CD4-positive, alpha-beta T cell treated with Interleukin-2 at 100 ng/mL for 4 hours (primary cell): ENCODE results near the gene GNG12.
"Not testable (repeated sequence)": the region's sequence is repeated elsewhere in the genome, so short reads cannot be mapped to it uniquely, and the experiment has no call there.

Experiments used
- DNase-seq: peaks from one replicate; pipeline ENCODE4 v3.0.0-alpha.2; 2020; ENCODE audit warnings: low spot score

Gene GNG12

GRCh38 chr1:67682659-67683197 lies 150.5 kb downstream of the GNG12 start:
- no peak for DNase-seq

GRCh38 chr1:67680486-67680885 lies 152.8 kb downstream of the GNG12 start:
- DNase-seq = no peak

- no peak for DNase-seq
Observed at GRCh38 chr1:67679691-67680090, 153.6 kb downstream of the GNG12 start.

- DNase-seq = no peak
Observed at GRCh38 chr1:67677930-67678329, 155.3 kb downstream of the GNG12 start.

- no peak for DNase-seq
Observed at GRCh38 chr1:67677408-67677807, 155.9 kb downstream of the GNG12 start.

GRCh38 chr1:67676946-67677345 lies 156.3 kb downstream of the GNG12 start:
- DNase-seq = no peak

- no peak for DNase-seq
Observed at GRCh38 chr1:67676287-67676686, 157.0 kb downstream of the GNG12 start.

- no peak for DNase-seq
Observed at GRCh38 chr1:67675800-67676199, 157.5 kb downstream of the GNG12 start.

GRCh38 chr1:67674260-67675011 lies 158.8 kb downstream of the GNG12 start:
- peak; percentile 50 for DNase-seq

GRCh38 chr1:67673468-67674201 lies 159.6 kb downstream of the GNG12 start:
- no peak for DNase-seq

GRCh38 chr1:67672260-67672803 lies 160.9 kb downstream of the GNG12 start:
- DNase-seq = no peak

- DNase-seq = no peak
Observed at GRCh38 chr1:67668660-67669059, 164.6 kb downstream of the GNG12 start.

GRCh38 chr1:67666636-67667035 lies 166.6 kb downstream of the GNG12 start:
- no peak for DNase-seq

GRCh38 chr1:67665307-67665706 lies 168.0 kb downstream of the GNG12 start:
- DNase-seq = not testable (repeated sequence)

GRCh38 chr1:67664048-67664447 lies 169.2 kb downstream of the GNG12 start:
- no peak for DNase-seq

GRCh38 chr1:67662884-67663283 lies 170.4 kb downstream of the GNG12 start:
- no peak for DNase-seq

GRCh38 chr1:67659229-67659628 lies 174.0 kb downstream of the GNG12 start:
- no peak for DNase-seq

GRCh38 chr1:67657152-67657551 lies 176.1 kb downstream of the GNG12 start:
- not testable (repeated sequence) for DNase-seq

- no peak for DNase-seq
Observed at GRCh38 chr1:67655581-67655980, 177.7 kb downstream of the GNG12 start.

- DNase-seq = no peak
Observed at GRCh38 chr1:67653304-67653703, 180.0 kb downstream of the GNG12 start.

GRCh38 chr1:67652800-67653199 lies 180.5 kb downstream of the GNG12 start:
- no peak for DNase-seq
